Jurkat, Clone E6-1 (cell line): ENCODE data around the gene PLA2G4F.

Source experiments
- DNase-seq: peaks from one replicate; pipeline ENCODE4 v3.0.0-alpha.2; 2011; ENCODE audit warnings: low read depth, low spot score
- H3K4me3 ChIP-seq: 2 replicates; pipeline ENCODE4 v1.5.1; 2011; ENCODE audit warnings: mild to moderate bottlenecking, low read length, control low read depth, moderate library complexity

The PLA2G4F gene

DNA sequence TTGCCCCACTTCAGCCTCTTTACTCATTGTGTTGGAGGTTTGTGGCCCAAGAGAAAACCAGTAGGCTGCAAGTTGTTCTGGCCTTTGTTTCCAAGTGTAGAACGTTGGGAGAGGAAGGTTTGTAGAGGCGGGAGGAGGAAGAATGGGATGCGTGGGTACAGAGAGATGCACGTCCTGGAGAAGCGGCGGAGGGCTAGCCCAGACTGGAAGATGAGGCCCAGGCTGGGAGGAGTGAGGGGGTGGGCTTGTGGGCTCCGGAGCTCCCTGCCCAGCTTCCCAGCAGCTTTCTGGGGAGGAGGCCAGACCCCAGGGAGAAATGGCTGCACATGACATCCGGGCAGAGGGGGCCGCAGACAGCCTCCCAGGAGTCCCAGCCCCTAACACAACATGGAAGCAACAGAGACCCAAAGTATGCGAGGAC is 5.3 kb downstream of the PLA2G4F start:
- H3K4me3 ChIP-seq: no peak overlapping the region
- no peak for DNase-seq

DNA sequence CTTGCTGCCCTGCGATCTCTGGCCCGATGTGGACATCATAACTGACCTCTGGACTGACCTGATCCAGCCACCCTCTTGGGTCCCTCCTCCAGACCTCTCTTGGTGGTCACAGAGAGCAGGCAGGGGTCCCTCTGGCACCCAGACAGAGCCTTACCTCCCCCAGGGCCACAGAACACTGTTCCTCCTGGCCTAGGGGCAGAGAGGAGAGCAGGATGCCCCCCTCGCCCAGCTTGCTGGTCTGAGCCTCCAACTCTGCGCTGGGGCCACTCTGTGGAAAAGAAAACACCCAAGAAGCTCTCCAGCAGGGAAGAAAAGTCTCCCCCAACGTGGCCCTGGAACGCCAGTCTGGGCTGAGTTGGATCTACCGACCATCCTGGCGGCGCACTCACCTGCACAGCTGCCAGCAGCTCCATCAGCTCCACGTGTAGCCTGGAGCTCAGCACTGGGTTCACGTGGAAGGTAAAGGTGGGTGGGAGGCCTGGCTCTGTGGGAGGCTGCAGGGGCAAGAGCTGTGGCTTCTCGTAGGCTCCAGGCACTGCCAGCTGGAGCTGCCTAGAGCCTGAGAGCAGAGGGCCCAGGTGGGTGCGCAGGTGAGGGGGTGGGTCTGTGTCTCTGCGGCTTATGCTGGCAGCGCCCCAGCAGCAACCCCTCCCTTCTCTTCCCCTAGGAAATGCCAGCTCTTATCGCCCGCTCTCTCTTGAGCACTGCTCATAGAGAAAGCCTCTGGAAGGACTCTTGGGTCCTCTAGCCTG is 6.0 kb downstream of the PLA2G4F start:
- no peak for DNase-seq
- H3K4me3 ChIP-seq: no peak overlapping the region

DNA sequence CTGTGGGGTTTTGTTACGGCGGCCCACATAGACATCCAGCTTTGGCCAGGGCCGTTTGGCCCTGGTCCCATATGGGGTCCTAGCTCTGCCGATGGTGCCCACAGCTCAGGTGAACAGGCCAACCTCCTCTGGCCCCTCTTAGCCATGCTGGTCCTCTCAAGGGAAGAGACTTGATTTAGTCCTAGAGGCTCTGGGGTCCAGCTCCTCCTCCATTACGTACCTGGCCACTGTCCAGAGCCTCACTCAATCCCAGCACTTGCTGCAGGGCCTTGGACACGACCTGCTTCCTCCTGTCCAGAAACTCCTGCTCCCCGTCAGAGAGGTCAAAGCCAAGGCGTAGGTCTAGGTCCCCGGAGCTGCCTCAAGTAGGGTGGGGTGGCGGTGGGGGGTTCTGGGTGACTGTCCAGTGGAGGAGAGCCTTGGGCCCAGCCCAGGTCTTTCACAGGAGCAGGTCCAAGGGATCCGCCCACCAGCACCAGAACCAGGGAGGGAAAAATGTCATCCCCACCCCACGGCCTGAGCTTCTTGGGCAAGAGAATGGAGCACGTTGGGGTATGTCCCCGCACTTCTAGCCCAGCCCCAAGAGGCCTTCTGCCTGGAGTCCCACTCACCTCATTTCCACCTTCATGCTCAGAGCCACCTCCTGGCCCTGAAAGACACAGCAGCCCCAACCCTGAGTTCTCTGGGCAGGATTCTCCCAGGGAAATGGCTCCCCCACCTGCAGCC is 6.8 kb downstream of the PLA2G4F start:
- H3K4me3 ChIP-seq: no peak overlapping the region
- no peak for DNase-seq

DNA sequence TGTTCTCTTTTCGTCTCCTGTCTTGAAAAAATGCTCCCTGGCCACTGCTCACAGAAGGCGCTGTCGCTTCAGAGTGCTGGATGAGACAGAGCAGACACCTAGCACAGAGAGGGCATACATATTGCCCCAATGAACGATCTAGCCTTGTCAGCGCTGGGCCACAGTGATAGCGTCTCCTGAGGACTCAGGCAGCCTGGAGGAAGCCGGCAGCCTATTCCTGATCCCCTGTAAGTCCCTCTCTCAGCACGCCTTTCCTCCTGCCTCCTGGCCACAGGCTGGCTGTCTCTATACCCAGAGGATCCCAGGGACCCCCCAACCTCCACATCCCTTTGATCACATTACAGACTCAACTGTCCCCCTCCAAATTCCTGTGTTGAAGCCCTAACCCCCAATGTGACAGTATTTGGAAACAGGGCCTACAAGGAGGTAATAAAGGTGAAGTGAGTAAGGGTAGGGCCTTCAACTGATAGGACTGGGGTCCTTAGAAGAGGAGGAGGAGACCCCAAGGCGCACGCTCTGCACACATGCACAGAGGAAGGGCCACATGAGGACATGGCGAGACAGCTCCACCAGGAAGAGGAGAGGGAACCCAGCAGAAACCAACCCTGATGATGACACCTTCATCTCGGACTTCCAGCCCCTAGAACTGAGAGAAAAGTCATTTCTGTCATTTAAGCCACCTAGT is 7.5 kb downstream of the PLA2G4F start:
- no peak for DNase-seq
- H3K4me3 ChIP-seq: no peak overlapping the region

DNA sequence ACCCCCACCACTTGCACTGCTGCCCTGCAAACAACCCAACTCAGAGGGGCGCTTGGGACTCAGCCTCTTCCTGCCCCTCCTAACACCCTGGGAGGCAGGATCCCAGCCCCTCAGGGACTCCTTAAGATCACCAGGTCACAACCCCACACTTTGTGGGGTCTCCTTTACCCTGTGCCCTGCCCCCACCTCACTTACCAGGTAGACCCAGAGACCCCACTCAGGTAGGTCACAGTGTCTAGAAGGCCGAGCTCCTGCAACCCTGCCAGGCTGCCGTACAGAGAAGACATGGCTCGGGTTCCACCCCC is 9.1 kb downstream of the PLA2G4F start:
- H3K4me3 ChIP-seq: no peak overlapping the region
- DNase-seq: no peak

DNA sequence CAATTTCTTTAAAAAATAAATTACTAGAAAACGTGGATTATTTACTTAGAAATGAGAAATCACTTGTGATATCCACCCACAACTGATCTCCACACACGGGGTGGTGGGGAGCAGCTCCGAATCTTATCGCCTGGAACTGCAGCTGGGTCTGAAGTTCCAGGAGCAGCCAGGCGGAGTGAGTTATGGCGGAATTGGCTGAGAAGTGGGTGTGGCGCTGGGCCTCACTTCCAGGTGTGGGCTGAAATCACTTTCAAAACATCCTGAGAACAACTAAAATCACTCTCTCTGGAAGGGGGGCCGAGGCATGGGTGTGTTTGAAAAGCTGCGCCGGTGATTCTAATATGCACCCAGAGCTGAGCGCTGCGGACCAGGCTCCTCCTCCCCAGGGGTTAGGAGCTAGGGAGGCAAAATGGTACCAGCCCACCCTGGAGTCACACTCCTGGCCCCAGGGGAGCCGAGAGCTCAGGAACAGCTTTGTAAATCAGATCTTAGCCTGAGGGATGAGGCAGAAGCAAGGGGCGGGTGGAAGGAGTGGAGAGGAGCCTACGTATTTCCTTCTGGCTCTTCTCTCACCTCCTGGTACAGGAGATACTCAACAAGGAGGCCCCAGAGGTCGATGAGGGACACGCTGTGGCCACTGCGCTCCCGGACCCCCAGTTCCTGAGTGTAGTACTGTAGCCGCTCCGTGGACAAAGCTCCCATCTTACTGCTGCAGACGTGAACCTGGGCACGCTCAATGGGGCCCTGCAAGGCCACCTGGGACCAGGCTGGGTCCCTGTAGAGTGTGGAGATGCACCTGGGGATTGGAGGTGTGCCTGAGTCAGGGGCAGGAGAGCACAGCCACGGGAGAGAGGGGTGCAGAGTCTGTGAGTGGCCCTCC is 9.6 kb downstream of the PLA2G4F start:
- DNase-seq: no peak

DNA sequence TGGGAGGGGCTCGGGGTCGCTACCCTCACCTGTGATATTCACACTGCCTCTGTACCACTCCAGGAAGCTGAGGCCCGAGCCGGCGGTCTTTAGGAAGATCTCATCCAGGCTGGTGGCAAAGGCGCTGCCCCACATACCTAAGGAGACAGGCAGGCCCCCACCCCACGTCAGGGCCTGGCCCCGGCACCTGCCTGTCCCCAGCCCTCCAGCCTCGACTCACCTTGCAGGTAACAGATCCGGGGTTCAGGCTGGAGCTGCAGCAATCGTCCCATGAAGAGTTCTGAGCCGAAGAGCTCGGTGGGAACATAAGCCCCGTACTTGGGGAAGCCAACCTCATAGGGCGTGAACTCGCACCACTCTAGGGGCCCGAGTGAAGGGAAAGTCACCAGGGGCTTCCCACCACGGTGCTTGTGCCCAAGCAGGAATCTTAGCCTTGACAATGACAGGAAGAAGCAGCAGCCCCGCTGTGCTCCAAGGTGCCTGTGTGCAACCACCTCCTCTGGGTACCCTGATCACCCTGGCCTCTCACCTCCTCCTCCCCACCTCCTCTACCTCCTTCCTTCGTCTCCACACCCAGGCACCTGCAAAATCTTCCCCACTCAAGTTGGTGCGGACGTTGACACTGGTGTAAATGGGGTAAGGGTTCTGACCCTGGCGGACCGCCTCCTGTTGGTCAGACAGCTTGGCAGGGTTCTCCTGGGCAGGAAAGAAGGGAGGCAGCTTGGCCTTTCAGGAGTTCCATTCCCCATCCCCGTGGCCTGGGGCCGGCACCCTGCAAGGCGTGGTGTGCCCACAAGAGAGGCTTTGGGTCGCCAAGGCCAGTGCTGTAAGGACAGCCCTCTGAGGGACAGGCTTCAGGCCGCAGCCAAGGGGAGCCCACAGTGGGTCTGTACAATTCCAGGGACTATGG is 10.6 kb downstream of the PLA2G4F start:
- no peak for DNase-seq
- H3K4me3 ChIP-seq: no peak overlapping the region

More for the DNA sequence above, 9.6 kb downstream of the PLA2G4F start:
- no peak overlapping the region for H3K4me3 ChIP-seq

DNA sequence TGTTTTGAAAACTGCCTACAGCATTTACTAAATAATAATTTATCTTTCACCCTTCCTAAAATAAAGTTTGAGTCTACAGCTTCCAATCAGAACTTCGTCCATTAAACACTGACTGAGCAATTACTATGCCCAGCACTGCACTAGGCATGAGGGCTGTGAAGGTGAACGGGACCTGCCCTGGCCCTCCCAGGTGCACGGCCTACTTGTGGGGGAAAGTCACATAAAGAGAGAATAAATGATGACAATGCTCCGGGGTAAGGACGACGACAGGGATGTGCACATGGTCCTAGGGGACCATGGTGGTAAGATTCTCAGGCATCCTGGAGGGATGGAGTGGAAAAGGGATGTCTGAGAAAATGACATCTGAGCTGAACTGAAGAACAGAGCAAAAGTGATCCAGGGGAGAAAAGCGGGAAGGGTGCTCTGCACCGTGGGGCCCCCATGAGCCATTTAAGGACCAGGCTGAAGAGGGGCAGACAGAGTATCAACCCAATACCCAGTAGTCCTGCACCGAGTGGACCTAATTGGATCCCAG is 11.5 kb downstream of the PLA2G4F start:
- no peak for DNase-seq
- no peak overlapping the region for H3K4me3 ChIP-seq

DNA sequence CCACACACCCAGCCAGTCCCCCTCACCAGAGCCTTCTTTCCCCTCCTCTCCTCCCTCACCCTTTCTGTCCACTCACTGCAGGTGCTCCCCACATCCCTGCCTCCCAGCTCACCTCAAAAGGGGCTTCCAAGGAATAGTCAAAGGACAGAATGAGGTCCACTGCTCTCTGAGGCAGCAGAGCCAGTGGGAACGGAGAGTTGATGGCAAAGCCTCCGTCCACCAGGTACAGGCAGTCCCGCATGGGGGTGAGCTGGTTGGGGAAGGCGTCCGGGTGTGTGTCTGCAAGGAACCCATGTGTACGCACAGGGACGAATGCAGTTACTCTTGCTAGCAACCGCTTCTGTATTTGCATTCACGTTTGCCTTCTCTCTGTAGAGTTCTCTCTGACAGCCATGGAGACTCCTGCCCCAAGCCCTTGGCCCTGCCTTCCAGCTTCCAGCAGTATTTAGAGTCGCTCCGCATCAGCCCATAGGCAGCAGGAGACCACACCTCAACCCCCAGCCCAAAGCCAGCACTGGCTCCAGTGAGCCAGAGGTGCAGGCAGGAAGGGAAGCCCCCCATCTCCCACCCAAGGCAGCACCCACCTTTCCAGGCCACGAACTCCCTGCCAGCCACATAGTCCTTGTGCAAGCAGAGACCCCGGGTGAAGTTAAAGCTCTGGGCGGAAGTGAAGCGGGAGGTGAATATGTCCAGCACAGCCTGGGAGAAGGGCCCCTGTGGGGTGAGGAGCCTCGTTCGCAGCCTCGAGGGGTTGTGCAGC is 12.4 kb downstream of the PLA2G4F start:
- DNase-seq: no peak
- H3K4me3 ChIP-seq: no peak overlapping the region

DNA sequence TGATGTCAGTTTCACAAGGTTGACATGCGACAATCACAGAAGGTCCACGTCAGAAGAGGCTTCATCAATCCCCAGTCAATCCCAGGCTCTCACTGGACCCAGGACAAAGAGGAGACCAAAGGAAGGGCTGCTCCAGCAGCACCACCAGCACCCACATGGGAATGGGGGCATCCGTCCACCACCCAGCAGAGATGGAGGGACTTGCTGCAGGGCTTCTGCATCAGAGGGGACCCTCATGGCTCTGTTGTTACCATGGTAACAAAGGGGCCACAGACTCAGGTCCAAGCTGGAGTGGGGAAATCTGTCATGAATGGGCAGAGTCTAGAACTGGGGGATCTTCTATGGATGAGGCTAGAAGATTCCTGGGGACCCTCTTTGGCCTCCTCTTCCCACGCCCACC is 13.1 kb downstream of the PLA2G4F start:
- H3K4me3 ChIP-seq: no peak overlapping the region
- no peak for DNase-seq

DNA sequence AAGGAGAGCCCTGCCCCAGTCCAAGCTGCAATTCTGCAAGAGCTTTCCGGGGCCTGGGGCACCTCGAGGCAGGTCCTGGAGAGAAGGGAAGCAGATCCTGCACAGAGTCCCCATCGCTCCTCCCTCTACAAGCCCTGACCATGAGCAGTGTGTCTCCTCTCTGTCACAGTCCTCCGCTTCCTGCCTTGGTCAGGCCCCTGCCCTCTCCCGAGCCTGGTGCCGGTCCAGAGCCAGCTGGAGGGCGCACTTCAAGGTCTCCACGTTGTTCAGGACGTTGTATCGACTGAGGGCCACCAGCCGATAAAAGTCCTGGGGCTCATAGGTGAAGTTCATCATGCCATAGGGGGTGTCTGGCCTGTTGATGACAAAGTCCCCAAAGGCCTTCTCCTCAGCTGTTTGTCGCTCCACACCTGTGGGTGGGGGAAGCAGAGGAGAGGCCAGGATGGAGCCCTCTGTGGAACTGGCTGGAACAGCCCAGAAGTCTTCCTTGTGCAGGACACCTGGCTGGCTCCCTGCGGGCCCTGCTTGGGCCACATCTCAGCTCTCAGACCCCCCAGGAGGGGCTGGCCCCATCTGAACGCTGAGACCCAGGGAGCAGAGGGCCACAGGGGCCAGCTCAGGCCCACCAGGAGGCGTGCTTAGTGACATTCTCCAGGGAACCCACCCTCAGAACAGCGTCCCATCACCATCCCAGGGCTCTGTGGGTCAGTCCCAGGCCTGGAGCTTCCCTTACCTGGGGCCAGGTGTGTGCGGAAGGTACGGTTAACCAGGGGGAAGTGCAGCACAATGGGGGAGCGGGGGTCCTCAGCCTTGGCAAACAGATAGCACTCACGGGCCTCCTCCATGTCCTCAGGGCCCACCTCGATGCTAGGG is 14.4 kb downstream of the PLA2G4F start:
- no peak overlapping the region for H3K4me3 ChIP-seq
- DNase-seq: no peak

DNA sequence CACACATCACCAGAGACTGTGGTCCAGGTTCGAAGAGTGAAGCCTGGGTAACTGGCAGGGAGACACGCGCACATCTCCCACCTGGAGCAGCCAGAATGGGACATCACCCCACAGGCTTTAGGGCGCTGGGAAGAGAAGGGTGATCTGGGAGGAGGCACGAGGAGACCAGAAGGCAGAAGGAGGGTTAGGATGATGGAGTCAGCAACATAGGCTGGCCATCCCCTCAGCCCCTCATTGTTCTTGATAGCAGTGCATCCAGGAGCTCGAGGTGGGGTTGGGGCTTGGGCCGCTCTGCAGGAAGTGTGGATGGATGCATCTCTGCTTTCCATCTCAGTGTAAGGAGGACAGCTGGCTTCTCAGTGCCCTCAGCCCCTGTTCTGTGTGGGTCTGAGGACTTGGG is 15.2 kb downstream of the PLA2G4F start:
- DNase-seq: no peak
- H3K4me3 ChIP-seq: no peak overlapping the region

DNA sequence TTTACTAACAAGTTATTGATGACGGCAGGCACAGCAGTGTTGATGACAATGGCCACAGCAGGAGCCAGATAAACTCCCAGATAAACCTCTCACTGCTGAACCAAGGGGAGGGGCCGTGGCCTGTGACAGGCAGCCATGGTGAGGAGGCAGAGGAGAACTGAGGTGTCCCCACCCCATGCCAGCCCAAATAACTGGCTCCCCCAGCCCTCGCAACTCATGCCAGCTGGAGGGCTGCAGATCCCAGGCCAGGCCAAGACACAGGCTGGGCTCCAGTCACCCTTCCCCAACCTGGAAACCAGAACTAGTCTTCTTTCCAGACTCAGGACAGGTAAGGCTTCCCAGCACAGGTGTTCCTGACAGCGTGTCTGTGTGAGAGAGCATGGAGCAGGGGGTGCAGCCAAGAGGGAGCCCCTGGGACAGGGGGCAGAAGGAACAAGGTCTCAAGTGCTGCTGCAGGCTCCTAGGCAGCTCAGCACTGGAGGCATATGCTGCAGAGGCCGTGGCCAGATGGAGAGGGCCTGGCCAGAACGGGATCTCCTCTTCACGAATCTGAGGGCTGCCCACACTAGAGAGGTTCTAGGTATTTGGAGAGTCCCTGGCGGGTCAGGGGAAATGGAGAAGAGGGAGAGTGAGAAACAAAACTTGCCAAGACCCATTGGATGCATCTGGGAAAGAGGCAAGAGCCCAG is 15.9 kb downstream of the PLA2G4F start:
- no peak for DNase-seq
- H3K4me3 ChIP-seq: no peak overlapping the region

DNA sequence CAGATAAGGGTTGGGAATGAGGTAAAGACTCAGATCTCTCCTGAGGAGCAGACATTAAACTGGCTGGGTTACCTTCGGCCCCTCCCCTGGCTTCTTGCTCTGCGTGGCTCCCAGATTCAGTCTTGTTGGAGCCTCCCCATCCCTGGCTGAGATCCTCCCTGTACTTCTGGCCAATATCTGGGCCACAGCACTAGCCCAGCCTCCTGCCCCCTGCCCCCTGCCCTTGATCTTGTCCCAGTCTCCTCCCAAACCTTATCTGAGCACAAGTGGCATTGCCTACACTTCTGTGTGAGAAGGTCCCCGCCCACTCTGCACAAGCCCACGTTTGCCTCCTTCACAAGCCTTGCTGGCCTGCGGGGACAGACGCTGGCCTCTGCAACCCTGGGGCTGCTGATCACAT is 16.8 kb downstream of the PLA2G4F start:
- no peak overlapping the region for H3K4me3 ChIP-seq
- no peak for DNase-seq

DNA sequence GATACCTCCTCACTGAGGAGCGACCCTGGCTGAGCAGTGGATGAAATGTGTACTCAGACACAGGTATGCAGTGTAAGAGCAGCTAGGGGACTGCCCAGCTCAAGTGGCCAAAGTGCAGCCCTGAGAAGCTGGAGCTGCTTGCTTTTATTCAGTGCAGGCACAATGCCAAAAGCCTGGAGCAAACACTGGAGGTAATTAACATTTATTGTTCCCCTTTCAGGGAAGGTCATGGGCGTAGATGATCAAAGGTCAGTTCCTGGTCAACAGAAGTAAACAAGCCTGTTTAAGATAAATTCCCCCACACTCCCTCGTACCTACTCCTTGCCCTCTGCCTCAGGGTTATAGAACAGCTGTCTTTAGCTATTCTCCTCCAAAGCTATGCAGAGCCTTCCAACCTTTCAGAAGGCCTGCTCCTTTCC is 17.5 kb downstream of the PLA2G4F start:
- no peak for DNase-seq
- H3K4me3 ChIP-seq: no peak overlapping the region

DNA sequence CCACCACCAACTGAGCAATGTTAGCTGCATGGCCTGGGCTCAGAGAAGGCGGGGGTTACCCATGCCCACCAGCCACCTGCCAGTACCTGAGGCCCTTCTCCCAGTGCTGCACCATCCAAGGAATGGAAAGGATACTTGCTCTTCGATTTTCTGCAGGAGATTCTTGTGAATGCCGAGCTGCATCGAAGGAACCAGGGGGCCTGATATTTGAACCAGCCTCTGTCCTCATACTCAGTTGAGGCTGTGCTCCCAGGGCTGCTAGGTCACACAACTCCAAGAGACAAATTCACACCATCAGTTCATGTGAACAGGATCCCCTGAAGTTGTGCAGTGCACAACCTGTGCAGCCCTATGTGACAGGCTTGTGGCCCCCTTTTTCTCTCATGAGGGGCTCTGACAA is 18.0 kb downstream of the PLA2G4F start:
- DNase-seq: no peak
- H3K4me3 ChIP-seq: no peak overlapping the region
